Stomach (tissue), 4 donors: ENCODE measurements around the gene SPIN1.

Experiments
- POLR2A ChIP-seq, 4 donors: fragments of 450-650 bp; IDR thresholded peaks; one replicate each; pipeline ENCODE4 v1.6.1; 2016; ENCODE audit warnings: antibody characterized with exemption in 4 of 4, control low read depth in 2 of 4, mild to moderate bottlenecking in 1 of 4, moderate library complexity in 1 of 4
- POLR2AphosphoS5 ChIP-seq, 3 donors: sonication (generic); formaldehyde crosslinking; IDR thresholded peaks; one replicate each; pipeline ENCODE4 v1.6.1; 2016; ENCODE audit warnings: antibody characterized with exemption in 3 of 3
- TF ChIP-seq, protein P1 (sequence below), 7 experiments: fragments of 450-650 bp in 4 of 7; fragments of 200-600 bp in 3 of 7; sonication (generic) in 3 of 7; IDR thresholded peaks; one replicate each; pipeline ENCODE4 v1.5.1; 2016 to 2019; ENCODE audit warnings: antibody characterized with exemption in 7 of 7, control low read depth in 2 of 7, mild to moderate bottlenecking in 1 of 7

DNA sequence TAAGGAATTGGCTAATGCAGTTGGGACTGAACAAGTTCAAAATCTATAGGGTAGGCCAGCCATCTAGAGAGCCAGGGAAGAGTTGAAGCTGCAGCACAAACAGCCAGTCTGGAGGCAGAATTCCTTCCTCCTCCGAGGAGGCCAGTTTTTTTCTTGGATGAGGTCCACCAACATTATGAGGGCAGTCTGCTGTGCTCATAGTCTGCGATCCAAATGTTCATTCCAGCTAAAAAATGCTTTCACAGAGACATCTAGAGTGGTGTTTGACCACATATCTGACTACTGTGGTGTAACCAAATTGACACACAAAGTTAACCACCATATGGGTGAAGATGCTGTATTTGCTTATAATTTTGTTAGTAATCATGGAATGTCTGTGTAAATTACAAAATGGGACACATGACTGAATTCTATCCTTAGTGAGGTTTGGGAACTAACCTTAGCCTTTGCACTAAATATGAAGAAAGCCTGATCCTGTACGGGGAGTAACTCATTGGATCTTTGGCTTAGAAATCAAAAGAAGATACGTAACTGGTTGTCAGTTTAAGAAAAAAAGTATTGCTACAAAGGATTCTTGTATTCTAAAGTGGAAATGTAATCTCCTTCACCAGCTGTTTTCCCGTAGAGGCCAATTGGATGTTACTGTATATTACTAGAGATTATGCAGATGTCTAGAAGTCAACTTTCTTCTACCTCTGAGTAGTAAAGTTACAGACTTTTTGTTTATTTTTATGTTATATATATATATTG, 70.6 kb downstream of the SPIN1 start:
- TF ChIP-seq POLR2AphosphoS5 (IDR thresholded peaks at IDR 0.05) (no peak), POLR2A (IDR thresholded peaks at IDR 0.05) (no peak)
- TF ChIP-seq, protein P1, sequence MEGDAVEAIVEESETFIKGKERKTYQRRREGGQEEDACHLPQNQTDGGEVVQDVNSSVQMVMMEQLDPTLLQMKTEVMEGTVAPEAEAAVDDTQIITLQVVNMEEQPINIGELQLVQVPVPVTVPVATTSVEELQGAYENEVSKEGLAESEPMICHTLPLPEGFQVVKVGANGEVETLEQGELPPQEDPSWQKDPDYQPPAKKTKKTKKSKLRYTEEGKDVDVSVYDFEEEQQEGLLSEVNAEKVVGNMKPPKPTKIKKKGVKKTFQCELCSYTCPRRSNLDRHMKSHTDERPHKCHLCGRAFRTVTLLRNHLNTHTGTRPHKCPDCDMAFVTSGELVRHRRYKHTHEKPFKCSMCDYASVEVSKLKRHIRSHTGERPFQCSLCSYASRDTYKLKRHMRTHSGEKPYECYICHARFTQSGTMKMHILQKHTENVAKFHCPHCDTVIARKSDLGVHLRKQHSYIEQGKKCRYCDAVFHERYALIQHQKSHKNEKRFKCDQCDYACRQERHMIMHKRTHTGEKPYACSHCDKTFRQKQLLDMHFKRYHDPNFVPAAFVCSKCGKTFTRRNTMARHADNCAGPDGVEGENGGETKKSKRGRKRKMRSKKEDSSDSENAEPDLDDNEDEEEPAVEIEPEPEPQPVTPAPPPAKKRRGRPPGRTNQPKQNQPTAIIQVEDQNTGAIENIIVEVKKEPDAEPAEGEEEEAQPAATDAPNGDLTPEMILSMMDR (IDR thresholded peaks at IDR 0.05): no peak
